OCI-LY7 (cell line): ENCODE results near the gene WDFY3. TPM values are rescaled to one million over a fixed set of nuclear protein-coding genes. Genes with fewer than 3 reads are reported as not detected.

Experiments
- BruUV-seq: library from RNA; stranded (reverse); fragments of 400-500 nt; replicated peaks from 2 replicates; lab custom pipeline; 2021; lab: Mats Ljungman, UMichigan
- CTCF ChIA-PET: fragments of 300-600 bp; sonication (Branson Sonifier 250); formaldehyde crosslinking; loops from one replicate; lab custom pipeline; 2022; ENCODE audit warnings: antibody characterized with exemption; ENCODE audit not compliant: unreplicated experiment; lab: Charles Lee
- POLR2A ChIA-PET: fragments of 300-600 bp; sonication (Branson Sonifier 250); formaldehyde crosslinking; loops from one replicate; lab custom pipeline; 2022; ENCODE audit warnings: antibody characterized with exemption; lab: Charles Lee
- DNase-seq: peaks from one replicate; pipeline ENCODE4 v3.0.0-alpha.2; 2015; ENCODE audit warnings: low spot score
- H2AFZ ChIP-seq: fragments of 200-600 bp; sonication (generic), shearing (Covaris generic); 2 replicates; pipeline ENCODE4 v1.6.1; 2014; ENCODE audit warnings: mild to moderate bottlenecking, antibody characterized with exemption, low read length, moderate library complexity
- H3K27ac ChIP-seq: fragments of 200-600 bp; sonication (generic); 2 replicates; pipeline ENCODE4 v1.5.1; 2014; ENCODE audit warnings: mixed run types, low read depth, mild to moderate bottlenecking, moderate library complexity, low read length, inconsistent platforms; ENCODE audit not compliant: poor library complexity, severe bottlenecking
- H3K36me3 ChIP-seq: fragments of 200-600 bp; sonication (generic); 2 replicates; pipeline ENCODE4 v1.6.1; 2014; ENCODE audit warnings: mild to moderate bottlenecking, antibody characterized with exemption, low read length, moderate library complexity, mixed read lengths; ENCODE audit not compliant: insufficient read depth
- H3K4me1 ChIP-seq: fragments of 200-600 bp; sonication (generic); 2 replicates; pipeline ENCODE4 v1.5.1; 2014; ENCODE audit warnings: mild to moderate bottlenecking, low read length; ENCODE audit not compliant: insufficient read depth, poor library complexity, severe bottlenecking
- H3K4me2 ChIP-seq: fragments of 200-600 bp; sonication (generic); 2 replicates; pipeline ENCODE4 v1.6.1; 2014; ENCODE audit warnings: mild to moderate bottlenecking, low read length
- H3K4me3 ChIP-seq: fragments of 200-600 bp; sonication (generic); 2 replicates; pipeline ENCODE4 v1.5.1; 2014; ENCODE audit warnings: mild to moderate bottlenecking, low read depth, low read length; ENCODE audit not compliant: poor library complexity, severe bottlenecking
- H3K79me2 ChIP-seq: fragments of 200-600 bp; sonication (generic); 2 replicates; pipeline ENCODE4 v1.6.1; 2016; ENCODE audit warnings: low read depth, mild to moderate bottlenecking, low read length, moderate library complexity, mixed read lengths; ENCODE audit not compliant: insufficient read depth
- H3K9me2 ChIP-seq: fragments of 200-600 bp; sonication (generic); 2 replicates; pipeline ENCODE4 v1.6.1; 2016; ENCODE audit warnings: mild to moderate bottlenecking, low read length, mixed read lengths; ENCODE audit not compliant: insufficient read depth
- H3K9me3 ChIP-seq: fragments of 200-600 bp; sonication (generic); 2 replicates; pipeline ENCODE4 v1.6.1; 2014; ENCODE audit warnings: mild to moderate bottlenecking, mixed run types, low read length, mixed read lengths
- H4K20me1 ChIP-seq: fragments of 200-600 bp; sonication (generic); 2 replicates; pipeline ENCODE4 v1.6.1; 2014; ENCODE audit warnings: mild to moderate bottlenecking, antibody characterized with exemption, low read length, moderate library complexity, mixed read lengths; ENCODE audit not compliant: insufficient read depth
- EZH2phosphoT487 ChIP-seq: fragments of 200-600 bp; sonication (generic); IDR thresholded peaks from 2 replicates; pipeline ENCODE4 v1.6.1; 2018; ENCODE audit warnings: low read depth, borderline replicate concordance, mild to moderate bottlenecking, mixed run types, antibody characterized with exemption, low read length, moderate library complexity, mixed read lengths
- intact Hi-C: fragments of 100-400 bp; cut with micrococcal nuclease; formaldehyde crosslinking; loops from one replicate; pipeline ENCODE4 v1.10.0; 2022; ENCODE audit not compliant: unreplicated experiment
- total RNA-seq, 2 experiments: library from RNA; depleted of rRNA in 1 of 2; stranded (reverse); fragments of >200 nt in 1 of 2; shearing (Covaris generic) in 1 of 2; gene quantifications; 2 replicates each; pipeline ENCODE4 v1.2.3, GENCODE V29; 2014 to 2022
- TF ChIP-seq, protein P1 (sequence below): fragments of 200-600 bp; sonication (generic); conservative IDR thresholded peaks from 2 replicates; pipeline ENCODE4 v1.5.1; 2014; ENCODE audit warnings: mild to moderate bottlenecking, antibody characterized with exemption, low read length, moderate library complexity, mixed read lengths

The WDFY3 gene
- total RNA-seq, 2 experiments from 2014 or later: not detected

DNA sequence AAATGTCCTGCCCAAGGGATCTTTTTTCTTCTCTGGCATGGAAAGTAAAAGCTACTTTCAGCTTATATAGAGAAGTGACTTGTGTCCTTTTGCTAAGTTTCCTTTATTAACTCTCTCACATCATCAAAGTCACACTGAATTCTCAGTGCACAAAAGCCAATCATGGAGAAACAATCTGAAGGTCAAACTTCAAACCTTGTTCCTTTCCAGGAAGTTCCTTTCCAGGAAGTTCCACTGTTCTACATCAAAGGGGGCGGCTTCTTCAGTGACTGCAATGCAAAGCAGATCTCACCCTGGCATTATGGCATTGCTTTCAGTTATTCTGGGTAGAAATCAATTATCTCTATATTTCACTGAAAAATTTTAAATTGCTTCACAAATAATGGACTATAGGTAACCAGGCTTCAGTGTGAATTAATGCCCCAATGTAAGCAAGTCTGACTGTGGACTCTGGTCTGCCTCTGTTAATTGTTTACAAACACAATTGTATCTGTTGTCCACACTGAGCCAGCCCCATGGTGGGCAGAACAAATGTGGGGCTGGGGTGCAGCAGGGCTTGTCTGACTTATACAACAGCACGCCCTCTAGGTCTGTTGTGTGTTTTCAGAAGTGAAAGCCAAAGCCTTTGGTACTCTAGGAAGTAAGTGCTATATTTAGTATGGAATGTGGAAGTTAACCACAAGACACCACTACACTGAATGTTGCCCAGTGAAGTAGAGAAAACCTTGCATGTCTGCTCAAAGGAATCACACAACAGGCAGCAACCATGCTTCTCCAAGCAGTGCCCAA, 284.8 kb downstream of the WDFY3 start:
- Histone ChIP-seq H4K20me1 (no peaks in the 10 kb centered on the region), H3K4me3 (no peak overlapping the region), H3K36me3 (no peaks in the 10 kb centered on the region), H2AFZ (no peak overlapping the region), H3K27ac (no peak overlapping the region), H3K9me3 (no peaks in the 10 kb centered on the region), H3K4me2 (no peak overlapping the region), H3K79me2 (no peaks in the 10 kb centered on the region), H3K9me2 (no peaks in the 10 kb centered on the region), H3K4me1 (no peaks in the 10 kb centered on the region)
- POLR2A ChIA-PET: no interaction called here
- CTCF ChIA-PET: interaction anchor here (0.6 kb wide), 1 partner anchor 1036 kb away, joined by 3 read pairs; no protein-coding TSS in a partner anchor
- intact Hi-C loops: no loop called here
- no peak for DNase-seq
- TF ChIP-seq, protein P1, sequence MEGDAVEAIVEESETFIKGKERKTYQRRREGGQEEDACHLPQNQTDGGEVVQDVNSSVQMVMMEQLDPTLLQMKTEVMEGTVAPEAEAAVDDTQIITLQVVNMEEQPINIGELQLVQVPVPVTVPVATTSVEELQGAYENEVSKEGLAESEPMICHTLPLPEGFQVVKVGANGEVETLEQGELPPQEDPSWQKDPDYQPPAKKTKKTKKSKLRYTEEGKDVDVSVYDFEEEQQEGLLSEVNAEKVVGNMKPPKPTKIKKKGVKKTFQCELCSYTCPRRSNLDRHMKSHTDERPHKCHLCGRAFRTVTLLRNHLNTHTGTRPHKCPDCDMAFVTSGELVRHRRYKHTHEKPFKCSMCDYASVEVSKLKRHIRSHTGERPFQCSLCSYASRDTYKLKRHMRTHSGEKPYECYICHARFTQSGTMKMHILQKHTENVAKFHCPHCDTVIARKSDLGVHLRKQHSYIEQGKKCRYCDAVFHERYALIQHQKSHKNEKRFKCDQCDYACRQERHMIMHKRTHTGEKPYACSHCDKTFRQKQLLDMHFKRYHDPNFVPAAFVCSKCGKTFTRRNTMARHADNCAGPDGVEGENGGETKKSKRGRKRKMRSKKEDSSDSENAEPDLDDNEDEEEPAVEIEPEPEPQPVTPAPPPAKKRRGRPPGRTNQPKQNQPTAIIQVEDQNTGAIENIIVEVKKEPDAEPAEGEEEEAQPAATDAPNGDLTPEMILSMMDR: no peak
- TF ChIP-seq EZH2phosphoT487: no peak
- BruUV-seq: no TSS peak

DNA sequence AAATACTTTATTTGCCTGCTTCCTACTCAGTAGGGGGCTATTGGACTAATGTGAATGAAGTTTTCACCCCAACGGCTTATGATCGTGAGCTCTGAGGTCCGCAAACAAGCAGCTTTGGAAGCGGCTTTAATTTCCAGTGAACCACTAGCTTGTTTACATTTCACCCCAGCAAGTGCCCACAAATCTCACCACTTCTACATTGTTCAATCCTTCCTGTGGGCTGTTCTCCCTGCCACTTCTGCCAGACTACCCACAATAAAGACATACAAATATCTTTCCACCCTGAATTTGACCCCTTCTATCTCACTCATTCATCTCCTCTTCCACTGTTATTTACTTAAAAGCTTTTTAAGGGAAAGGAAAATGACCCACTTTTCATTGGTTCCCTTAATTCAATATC, 285.5 kb downstream of the WDFY3 start:
- H3K36me3 ChIP-seq: no peaks in the 10 kb centered on the region
- H3K9me3 ChIP-seq: no peaks in the 10 kb centered on the region
- BruUV-seq: no TSS peak
- no peak overlapping the region for H3K4me2 ChIP-seq
- no peaks in the 10 kb centered on the region for H3K9me2 ChIP-seq
- no peaks in the 10 kb centered on the region for H4K20me1 ChIP-seq
- POLR2A ChIA-PET: no interaction called here
- H3K79me2 ChIP-seq: no peaks in the 10 kb centered on the region
- TF ChIP-seq, protein P1: no peak
- H3K4me3 ChIP-seq: no peak overlapping the region
- H2AFZ ChIP-seq: no peak overlapping the region
- no peak overlapping the region for H3K27ac ChIP-seq
- DNase-seq: no peak
- intact Hi-C loops: no loop called here
- CTCF ChIA-PET: interaction anchor here (0.6 kb wide), 1 partner anchor 1035 kb away, joined by 3 read pairs; no protein-coding TSS in a partner anchor
- H3K4me1 ChIP-seq: no peaks in the 10 kb centered on the region
